PC-3 (cell line): Measurements from ENCODE around the gene MAST2. TPM values are rescaled to one million over a fixed set of nuclear protein-coding genes. Genes with fewer than 3 reads are reported as not detected.

Experiments
- ATAC-seq: fragments of 200-7000 bp; cut with Tn5 transposase; 2 replicates; pipeline ENCODE4 v1.9.1; 2020; ENCODE audit warnings: mild to moderate bottlenecking, moderate library complexity
- BruUV-seq: library from RNA; stranded (reverse); fragments of 400-500 nt; replicated peaks from 2 replicates; lab custom pipeline; 2021; lab: Mats Ljungman, UMichigan
- CTCF ChIA-PET: fragments of 300-600 bp; sonication (Branson Sonifier 250); formaldehyde crosslinking; loops from one replicate; lab custom pipeline; 2022; ENCODE audit warnings: antibody characterized with exemption; lab: Charles Lee
- POLR2A ChIA-PET: fragments of 300-600 bp; sonication (Branson Sonifier 250); formaldehyde crosslinking; loops from one replicate; lab custom pipeline; 2022; ENCODE audit warnings: antibody characterized with exemption; ENCODE audit not compliant: unreplicated experiment; lab: Charles Lee
- DNase-seq: peaks from one replicate; pipeline ENCODE4 v3.0.0-alpha.2; 2015
- H2AFZ ChIP-seq: fragments of 300-600 bp; sonication (generic); 2 replicates; pipeline ENCODE4 v1.6.0; 2016; ENCODE audit warnings: antibody characterized with exemption, low read length
- H3F3A ChIP-seq: fragments of 300-600 bp; sonication (generic); one replicate; pipeline ENCODE4 v1.6.0; 2017; ENCODE audit warnings: antibody characterized with exemption, low read length, control low read depth, mild to moderate bottlenecking; ENCODE audit not compliant: unreplicated experiment
- H3K27ac ChIP-seq: fragments of 300-600 bp; sonication (generic); 2 replicates; pipeline ENCODE4 v1.5.1; 2016; ENCODE audit warnings: mild to moderate bottlenecking, low read length
- H3K27me3 ChIP-seq: fragments of 300-600 bp; sonication (generic); 2 replicates; pipeline ENCODE4 v1.6.1; 2016; ENCODE audit warnings: low read length, mixed read lengths
- H3K36me3 ChIP-seq: fragments of 300-600 bp; sonication (generic); 2 replicates; pipeline ENCODE4 v1.6.1; 2016; ENCODE audit warnings: low read depth, mixed run types, low read length, mixed read lengths
- H3K4me1 ChIP-seq: fragments of 300-600 bp; sonication (generic); 2 replicates; pipeline ENCODE4 v1.5.1; 2016; ENCODE audit warnings: low read length; ENCODE audit not compliant: insufficient read depth
- H3K4me2 ChIP-seq: fragments of 300-600 bp; sonication (generic); 2 replicates; pipeline ENCODE4 v1.6.0; 2016; ENCODE audit warnings: low read length
- H3K4me3 ChIP-seq: fragments of 300-600 bp; sonication (generic); 2 replicates; pipeline ENCODE4 v1.5.1; 2016; ENCODE audit warnings: mild to moderate bottlenecking, low read length, mixed read lengths
- H3K79me2 ChIP-seq: fragments of 300-600 bp; sonication (generic); 2 replicates; pipeline ENCODE4 v1.6.1; 2017; ENCODE audit warnings: low read length, mixed read lengths
- H3K9ac ChIP-seq: fragments of 300-600 bp; sonication (generic); 2 replicates; pipeline ENCODE4 v1.6.0; 2016; ENCODE audit warnings: mild to moderate bottlenecking, low read length
- H3K9me2 ChIP-seq: fragments of 300-600 bp; sonication (generic); replicated peaks from 2 replicates; pipeline ENCODE4 v1.6.1; 2016; ENCODE audit warnings: mixed run types, low read length, mixed read lengths
- H3K9me3 ChIP-seq: fragments of 300-600 bp; sonication (generic); 2 replicates; pipeline ENCODE4 v1.6.1; 2016; ENCODE audit warnings: low read length, mixed read lengths
- H4K20me1 ChIP-seq: fragments of 300-600 bp; sonication (generic); 2 replicates; pipeline ENCODE4 v1.6.1; 2016; ENCODE audit warnings: low read length, mixed read lengths
- EZH2 ChIP-seq: fragments of 300-600 bp; sonication (generic); IDR thresholded peaks from one replicate; pipeline ENCODE4 v1.6.1; 2017; ENCODE audit warnings: antibody characterized with exemption, mild to moderate bottlenecking, low read length; ENCODE audit not compliant: unreplicated experiment
- EZH2phosphoT487 ChIP-seq: fragments of 300-600 bp; sonication (generic); IDR thresholded peaks from 2 replicates; pipeline ENCODE4 v1.6.1; 2018; ENCODE audit warnings: mild to moderate bottlenecking, antibody characterized with exemption, low read length, borderline replicate concordance
- intact Hi-C: fragments of 100-400 bp; cut with micrococcal nuclease; formaldehyde crosslinking; loops from 2 replicates; pipeline ENCODE4 v1.9.0; 2023
- total RNA-seq: library from RNA; depleted of rRNA; stranded (reverse); fragments of >200 nt; gene quantifications from 2 replicates; pipeline ENCODE4 v1.2.3, GENCODE V29; 2014
- TF ChIP-seq, protein P1 (sequence below): fragments of 300-600 bp; sonication (generic); conservative IDR thresholded peaks from 2 replicates; pipeline ENCODE4 v1.5.1; 2017; ENCODE audit warnings: antibody characterized with exemption, low read depth, mild to moderate bottlenecking, low read length

MAST2 gene
- total RNA-seq, 1 experiment from 2014 or later: 29.3 TPM

DNA sequence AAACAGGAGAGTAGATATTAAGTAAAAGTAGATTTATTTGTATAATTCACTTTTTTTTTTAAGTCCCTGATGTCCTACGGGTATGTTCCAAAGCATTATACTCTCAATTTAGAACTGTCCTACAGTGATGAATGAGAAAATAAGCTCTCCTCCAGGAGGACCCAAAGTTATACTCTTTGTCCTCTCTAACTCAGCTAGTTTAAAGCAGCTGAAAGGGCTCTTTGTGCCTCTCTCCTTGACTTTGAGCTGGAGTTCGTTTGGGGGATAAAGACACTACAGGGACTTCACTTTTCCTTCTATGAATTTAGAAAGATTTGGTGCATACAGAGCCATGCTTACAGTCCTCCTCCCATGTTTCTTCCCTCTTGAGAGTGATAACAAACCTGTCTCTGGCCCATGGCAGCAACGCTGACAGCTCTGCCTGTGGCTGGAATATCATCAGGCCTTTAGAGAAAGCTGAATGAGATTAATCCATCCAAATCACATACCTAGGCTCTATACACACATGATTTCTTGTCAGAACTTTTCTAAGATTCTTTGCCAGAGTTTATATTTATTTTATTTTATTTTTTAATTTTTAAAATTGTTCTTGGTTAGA is 194.7 kb downstream of the MAST2 start:
- no peak for DNase-seq
- Histone ChIP-seq H3K4me2 (no peak overlapping the region), H3K9me3 (no peaks in the 10 kb centered on the region), H4K20me1 (no peaks in the 10 kb centered on the region), H3K79me2 (no peaks in the 10 kb centered on the region), H2AFZ (no peak overlapping the region), H3K9ac (no peak overlapping the region), H3K9me2 (no peaks in the 10 kb centered on the region), H3K27ac (no peak overlapping the region), H3K27me3 (no peaks in the 10 kb centered on the region), H3K36me3 (no peaks in the 10 kb centered on the region), H3F3A (no peaks in the 10 kb centered on the region), H3K4me1 (peaks cover 12% of the 10 kb centered on the region), H3K4me3 (no peak overlapping the region)
- intact Hi-C loops: no loop called here
- TF ChIP-seq EZH2phosphoT487: no peak
- TF ChIP-seq, protein P1, sequence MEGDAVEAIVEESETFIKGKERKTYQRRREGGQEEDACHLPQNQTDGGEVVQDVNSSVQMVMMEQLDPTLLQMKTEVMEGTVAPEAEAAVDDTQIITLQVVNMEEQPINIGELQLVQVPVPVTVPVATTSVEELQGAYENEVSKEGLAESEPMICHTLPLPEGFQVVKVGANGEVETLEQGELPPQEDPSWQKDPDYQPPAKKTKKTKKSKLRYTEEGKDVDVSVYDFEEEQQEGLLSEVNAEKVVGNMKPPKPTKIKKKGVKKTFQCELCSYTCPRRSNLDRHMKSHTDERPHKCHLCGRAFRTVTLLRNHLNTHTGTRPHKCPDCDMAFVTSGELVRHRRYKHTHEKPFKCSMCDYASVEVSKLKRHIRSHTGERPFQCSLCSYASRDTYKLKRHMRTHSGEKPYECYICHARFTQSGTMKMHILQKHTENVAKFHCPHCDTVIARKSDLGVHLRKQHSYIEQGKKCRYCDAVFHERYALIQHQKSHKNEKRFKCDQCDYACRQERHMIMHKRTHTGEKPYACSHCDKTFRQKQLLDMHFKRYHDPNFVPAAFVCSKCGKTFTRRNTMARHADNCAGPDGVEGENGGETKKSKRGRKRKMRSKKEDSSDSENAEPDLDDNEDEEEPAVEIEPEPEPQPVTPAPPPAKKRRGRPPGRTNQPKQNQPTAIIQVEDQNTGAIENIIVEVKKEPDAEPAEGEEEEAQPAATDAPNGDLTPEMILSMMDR: no peak
- TF ChIP-seq EZH2: no peak
- POLR2A ChIA-PET: no interaction called here
- BruUV-seq: no TSS peak
- CTCF ChIA-PET: no interaction called here
- ATAC-seq: no peak

DNA sequence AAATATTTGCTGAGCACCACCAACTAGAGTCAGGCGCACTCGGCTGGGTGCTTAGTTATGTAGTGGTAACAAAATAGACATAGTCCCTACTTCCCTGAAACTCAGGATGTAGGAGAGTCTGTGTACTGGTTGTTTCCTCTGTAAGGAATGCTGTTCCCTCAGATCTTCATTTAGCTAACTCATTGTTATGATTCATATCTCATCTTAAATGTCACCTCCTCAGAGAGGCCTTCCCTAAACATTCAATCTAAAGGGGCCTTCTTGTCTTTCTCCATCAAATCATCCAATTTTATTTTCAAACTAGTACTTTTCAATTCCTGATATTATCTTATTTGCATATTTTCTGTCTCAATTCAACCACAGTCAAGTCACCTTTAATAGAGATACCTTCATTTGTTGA is 196.1 kb downstream of the MAST2 start:
- POLR2A ChIA-PET: no interaction called here
- H3K4me3 ChIP-seq: no peak overlapping the region
- BruUV-seq: no TSS peak

More for the DNA sequence above, 196.1 kb downstream of the MAST2 start:
- Histone ChIP-seq H3K9me2 (no peaks in the 10 kb centered on the region), H3K36me3 (no peaks in the 10 kb centered on the region), H3K9me3 (no peaks in the 10 kb centered on the region), H3K27me3 (no peaks in the 10 kb centered on the region), H3K79me2 (no peaks in the 10 kb centered on the region), H2AFZ (no peak overlapping the region), H4K20me1 (no peaks in the 10 kb centered on the region), H3F3A (no peaks in the 10 kb centered on the region), H3K27ac (no peak overlapping the region), H3K4me1 (peaks cover 12% of the 10 kb centered on the region), H3K9ac (no peak overlapping the region), H3K4me2 (no peak overlapping the region)
- ATAC-seq: no peak
- intact Hi-C loops: no loop called here
- DNase-seq: no peak
- CTCF ChIA-PET: no interaction called here
- TF ChIP-seq, protein P1: no peak
- TF ChIP-seq EZH2 (no peak), EZH2phosphoT487 (no peak)
